ENCODE data around the gene DDX41.
"Not testable (repeated sequence)": the region's sequence is repeated elsewhere in the genome, so short reads cannot be mapped to it uniquely, and the experiment has no call there.

DDX41 gene

GRCh38 chr5:177486256-177486655 is 30.5 kb downstream of the DDX41 start:
- Histone ChIP-seq H3K36me3 (peaks cover 99% of the 10 kb centered on the region), H3K4me3 (ENCODE audit: low read depth in 1 of 2, low read length in 1 of 2) (no peak overlapping the region), H3K27me3 (no peaks in the 10 kb centered on the region), H3K4me1 (ENCODE audit: control insufficient read depth in 1 of 2, insufficient read depth in 1 of 2, low read depth in 1 of 2, low read length in 1 of 2) (peaks cover 7 to 8% of the 10 kb centered on the region in 2 experiments), H3K27ac (no peak overlapping the region), H3K9me3 (no peaks in the 10 kb centered on the region)
- TF ChIP-seq, protein P1, sequence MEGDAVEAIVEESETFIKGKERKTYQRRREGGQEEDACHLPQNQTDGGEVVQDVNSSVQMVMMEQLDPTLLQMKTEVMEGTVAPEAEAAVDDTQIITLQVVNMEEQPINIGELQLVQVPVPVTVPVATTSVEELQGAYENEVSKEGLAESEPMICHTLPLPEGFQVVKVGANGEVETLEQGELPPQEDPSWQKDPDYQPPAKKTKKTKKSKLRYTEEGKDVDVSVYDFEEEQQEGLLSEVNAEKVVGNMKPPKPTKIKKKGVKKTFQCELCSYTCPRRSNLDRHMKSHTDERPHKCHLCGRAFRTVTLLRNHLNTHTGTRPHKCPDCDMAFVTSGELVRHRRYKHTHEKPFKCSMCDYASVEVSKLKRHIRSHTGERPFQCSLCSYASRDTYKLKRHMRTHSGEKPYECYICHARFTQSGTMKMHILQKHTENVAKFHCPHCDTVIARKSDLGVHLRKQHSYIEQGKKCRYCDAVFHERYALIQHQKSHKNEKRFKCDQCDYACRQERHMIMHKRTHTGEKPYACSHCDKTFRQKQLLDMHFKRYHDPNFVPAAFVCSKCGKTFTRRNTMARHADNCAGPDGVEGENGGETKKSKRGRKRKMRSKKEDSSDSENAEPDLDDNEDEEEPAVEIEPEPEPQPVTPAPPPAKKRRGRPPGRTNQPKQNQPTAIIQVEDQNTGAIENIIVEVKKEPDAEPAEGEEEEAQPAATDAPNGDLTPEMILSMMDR (IDR thresholded peaks at IDR 0.05): no peak

DNA sequence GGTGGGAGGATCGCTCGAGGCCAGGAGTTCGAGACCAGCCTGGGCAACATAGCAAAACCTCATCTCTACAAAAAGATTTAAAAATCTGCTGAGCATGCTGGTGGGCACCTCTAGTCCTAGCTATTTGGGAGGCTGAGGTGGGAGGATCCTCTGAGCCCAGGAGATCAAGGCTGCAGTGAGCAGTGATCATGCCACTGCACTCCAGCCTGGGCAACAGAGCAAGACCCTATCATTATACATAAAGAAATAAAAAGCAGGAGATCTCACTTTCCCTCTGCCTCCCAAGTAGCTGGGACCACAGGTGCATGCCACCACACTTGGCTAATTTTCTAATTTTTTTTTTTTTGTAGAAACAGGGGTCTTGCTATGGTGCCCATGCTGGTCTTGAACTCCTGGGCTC is 31.0 kb downstream of the DDX41 start:
- H3K9me3 ChIP-seq; H3K4me3 ChIP-seq (ENCODE audit: low read depth in 1 of 2, low read length in 1 of 2); H3K4me1 ChIP-seq (ENCODE audit: control insufficient read depth in 1 of 2, insufficient read depth in 1 of 2, low read depth in 1 of 2, low read length in 1 of 2); H3K27ac ChIP-seq; H3K27me3 ChIP-seq: not testable (repeated sequence)
- peaks cover 97% of the 10 kb centered on the region for H3K36me3 ChIP-seq

GRCh38 chr5:177484902-177485549 is 31.7 kb downstream of the DDX41 start:
- TF ChIP-seq, protein P1 (IDR thresholded peaks at IDR 0.05): no peak
- Histone ChIP-seq H3K36me3 (peaks cover 91% of the 10 kb centered on the region), H3K9me3 (no peaks in the 10 kb centered on the region), H3K27ac (peak overlapping the region; percentile 9), H3K4me3 (ENCODE audit: low read depth in 1 of 2, low read length in 1 of 2) (no peak overlapping the region), H3K27me3 (no peaks in the 10 kb centered on the region), H3K4me1 (ENCODE audit: control insufficient read depth in 1 of 2, insufficient read depth in 1 of 2, low read depth in 1 of 2, low read length in 1 of 2) (peaks cover under 1 to 1% of the 10 kb centered on the region in 2 experiments)

GRCh38 chr5:177483994-177484901 is 32.5 kb downstream of the DDX41 start:
- Histone ChIP-seq H3K36me3 (peaks cover 91% of the 10 kb centered on the region), H3K4me3 (ENCODE audit: low read depth in 1 of 2, low read length in 1 of 2) (no peak overlapping the region)

GRCh38 chr5:177483042-177483441 is 33.7 kb downstream of the DDX41 start:
- TF ChIP-seq, protein P1 (IDR thresholded peaks at IDR 0.05): no peak
- Histone ChIP-seq H3K27me3 (no peaks in the 10 kb centered on the region), H3K9me3 (no peaks in the 10 kb centered on the region), H3K4me1 (ENCODE audit: control insufficient read depth in 1 of 2, insufficient read depth in 1 of 2, low read depth in 1 of 2, low read length in 1 of 2) (peaks cover 20 to 21% of the 10 kb centered on the region in 2 experiments), H3K4me3 (ENCODE audit: low read depth in 1 of 2, low read length in 1 of 2) (no peak overlapping the region), H3K36me3 (peaks cover 91% of the 10 kb centered on the region), H3K27ac (no peak overlapping the region)

More at GRCh38 chr5:177483994-177484901, 32.5 kb downstream of the DDX41 start:
- H3K27me3 ChIP-seq: no peaks in the 10 kb centered on the region
- peaks cover 8 to 9% of the 10 kb centered on the region in 2 experiments for H3K4me1 ChIP-seq (ENCODE audit: control insufficient read depth in 1 of 2, insufficient read depth in 1 of 2, low read depth in 1 of 2, low read length in 1 of 2)
- peak overlapping the region; percentile 9 for H3K27ac ChIP-seq
- no peaks in the 10 kb centered on the region for H3K9me3 ChIP-seq
- TF ChIP-seq, protein P1 (IDR thresholded peaks at IDR 0.05): no peak

- Histone ChIP-seq H3K27me3 (no peaks in the 10 kb centered on the region), H3K9me3 (no peaks in the 10 kb centered on the region), H3K4me3 (ENCODE audit: low read depth in 1 of 2, low read length in 1 of 2) (no peak overlapping the region), H3K4me1 (ENCODE audit: control insufficient read depth in 1 of 2, insufficient read depth in 1 of 2, low read depth in 1 of 2, low read length in 1 of 2) (peaks cover 25 to 26% of the 10 kb centered on the region in 2 experiments), H3K27ac (peak overlapping the region; percentile 36), H3K36me3 (peaks cover 91% of the 10 kb centered on the region)
- TF ChIP-seq, protein P1 (IDR thresholded peaks at IDR 0.05): no peak
These were observed 34.4 kb downstream of the DDX41 start for GRCh38 chr5:177482359-177482795.

Data from neutrophil (primary cell).